Amniotic epithelial cell (primary cell): ENCODE results near the gene PTGER1.
A peak's percentile ranks its signal among the peaks of the same experiment; 100 is the strongest.
"Not testable (repeated sequence)": the region's sequence is repeated elsewhere in the genome, so short reads cannot be mapped to it uniquely, and the experiment has no call there.

ENCODE experiments used
- DNase-seq: peaks from one replicate; pipeline ENCODE4 v3.0.0-alpha.2; 2010; ENCODE audit warnings: low read depth

Gene PTGER1

DNA sequence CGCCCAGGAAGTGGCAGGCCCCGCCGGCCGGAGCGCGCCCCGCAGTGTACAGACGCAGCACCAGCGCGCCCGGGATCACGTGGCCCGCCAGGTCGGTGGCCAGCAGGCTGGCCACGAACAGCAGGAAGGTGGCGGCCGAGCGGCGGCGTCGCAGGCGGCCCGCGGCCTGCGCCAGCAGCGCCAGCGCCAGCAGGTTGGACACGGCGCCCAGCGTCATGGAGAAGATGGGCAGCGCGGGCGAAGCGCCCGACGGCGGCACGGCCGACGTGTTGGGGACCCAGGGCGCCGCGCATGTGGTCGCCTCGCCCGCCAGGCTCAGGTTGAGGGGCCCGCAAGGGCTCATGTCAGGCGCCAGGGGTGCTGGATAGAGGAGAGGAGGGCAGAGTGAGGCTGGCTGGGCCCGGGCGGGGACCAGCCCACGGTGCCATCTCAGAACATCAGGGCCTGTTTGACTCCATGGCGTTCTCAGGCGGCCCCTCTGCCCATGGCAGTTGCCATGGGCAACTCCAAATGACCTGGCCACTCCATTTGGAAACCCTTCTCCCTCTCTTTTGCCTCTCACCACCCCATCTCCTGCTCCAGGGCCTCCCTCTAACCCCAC, 1.1 kb downstream of the PTGER1 start:
- DNase-seq: no peak

DNA sequence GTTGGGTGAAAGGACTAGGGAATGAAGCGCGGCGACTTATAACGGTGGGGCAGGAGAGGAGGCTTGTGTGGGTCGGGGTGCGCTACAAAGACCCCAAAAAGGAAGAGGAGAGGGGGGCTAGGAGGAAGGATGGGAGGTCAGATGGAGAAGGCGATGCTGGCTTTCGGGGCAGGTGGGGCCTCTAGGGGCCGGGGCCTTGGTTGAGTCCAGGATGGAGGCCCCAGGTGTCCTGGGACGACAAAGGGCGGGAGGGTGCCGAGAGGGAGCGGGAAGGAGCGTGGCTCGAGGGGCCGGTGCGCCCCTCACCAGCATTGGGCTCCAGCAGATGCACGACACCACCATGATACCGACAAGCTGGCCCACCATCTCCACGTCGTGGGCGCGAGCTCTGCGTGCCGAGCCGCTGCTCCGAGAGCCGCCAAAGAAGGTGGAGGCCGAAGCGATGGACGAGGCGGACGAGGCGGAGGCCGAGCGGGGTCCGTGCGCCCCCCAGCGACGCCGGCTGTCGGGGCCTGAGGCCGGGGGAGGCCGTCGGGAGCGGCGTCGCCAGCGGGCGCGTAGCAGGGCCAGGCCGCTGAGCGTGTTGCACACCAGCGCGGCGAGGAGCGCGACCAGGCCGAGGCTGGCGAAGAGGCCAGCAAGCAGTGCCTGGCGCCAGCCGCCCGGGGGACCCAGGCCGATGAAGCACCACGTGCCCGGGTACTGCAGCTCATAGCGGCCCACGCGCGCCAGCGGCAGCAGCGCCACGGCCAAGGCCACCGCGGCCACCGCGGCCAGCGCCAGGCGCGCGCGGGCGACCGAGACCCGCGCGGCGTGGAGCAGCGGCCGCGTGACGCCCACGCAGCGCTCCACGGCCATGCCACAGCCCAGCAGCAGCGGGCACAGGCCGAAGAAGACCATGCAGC, 1.8 kb downstream of the PTGER1 start:
- DNase-seq: no peak

- DNase-seq: no peak
Measured at GRCh38 chr19:14472202-14472938, 2.8 kb downstream of the PTGER1 start.

GRCh38 chr19:14471436-14472187, 3.5 kb downstream of the PTGER1 start:
- DNase-seq: no peak

DNA sequence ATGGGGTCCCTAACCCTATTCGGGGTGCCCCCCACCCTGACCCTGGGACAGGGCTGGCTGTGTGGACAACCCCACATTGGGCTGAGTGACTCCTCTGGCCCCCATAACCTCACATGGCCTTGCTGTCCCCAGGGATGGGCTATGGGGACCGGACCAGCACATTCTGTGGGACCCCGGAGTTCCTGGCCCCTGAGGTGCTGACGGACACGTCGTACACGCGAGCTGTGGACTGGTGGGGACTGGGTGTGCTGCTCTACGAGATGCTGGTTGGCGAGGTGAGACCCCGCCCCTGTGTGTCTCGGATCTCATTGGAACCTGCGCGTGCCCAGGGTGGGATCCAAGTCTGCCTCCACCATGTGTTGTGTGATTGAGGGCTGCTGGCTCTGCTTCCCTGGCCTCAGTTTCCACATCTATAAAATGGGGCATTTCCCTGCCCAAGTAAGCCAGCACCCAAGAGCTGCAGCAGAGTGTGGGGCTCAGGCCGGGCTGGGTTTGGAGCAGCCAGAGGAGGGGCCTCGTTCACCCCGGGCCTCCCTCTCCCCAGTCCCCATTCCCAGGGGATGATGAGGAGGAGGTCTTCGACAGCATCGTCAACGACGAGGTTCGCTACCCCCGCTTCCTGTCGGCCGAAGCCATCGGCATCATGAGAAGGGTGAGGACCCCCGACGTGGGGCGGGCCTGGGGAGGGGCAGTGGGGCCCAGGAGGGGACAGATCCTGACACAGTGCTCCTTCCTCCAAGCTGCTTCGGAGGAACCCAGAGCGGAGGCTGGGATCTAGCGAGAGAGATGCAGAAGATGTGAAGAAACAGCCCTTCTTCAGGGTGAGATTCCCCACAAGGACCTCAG, 4.9 kb downstream of the PTGER1 start:
- no peak for DNase-seq

GRCh38 chr19:14467816-14468215, 7.3 kb downstream of the PTGER1 start:
- DNase-seq: no peak

DNA sequence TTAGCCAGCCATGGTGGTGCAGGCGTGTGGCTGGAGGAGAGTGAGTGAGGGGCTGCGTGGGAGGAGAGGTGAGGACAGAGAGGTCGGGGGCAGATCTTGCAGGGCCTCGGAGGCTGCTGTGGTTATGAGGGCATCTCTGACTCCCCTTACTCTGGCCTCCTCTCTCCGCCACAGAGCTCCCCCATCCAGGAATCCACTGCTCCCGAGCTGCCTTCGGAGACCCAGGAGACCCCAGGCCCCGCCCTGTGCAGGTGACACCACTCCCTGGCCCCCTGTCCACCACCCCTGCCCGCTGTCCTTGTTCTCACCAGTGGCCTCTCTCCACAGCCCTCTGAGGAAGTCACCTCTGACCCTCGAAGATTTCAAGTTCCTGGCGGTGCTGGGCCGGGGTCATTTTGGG, 7.8 kb downstream of the PTGER1 start:
- DNase-seq: no peak

DNA sequence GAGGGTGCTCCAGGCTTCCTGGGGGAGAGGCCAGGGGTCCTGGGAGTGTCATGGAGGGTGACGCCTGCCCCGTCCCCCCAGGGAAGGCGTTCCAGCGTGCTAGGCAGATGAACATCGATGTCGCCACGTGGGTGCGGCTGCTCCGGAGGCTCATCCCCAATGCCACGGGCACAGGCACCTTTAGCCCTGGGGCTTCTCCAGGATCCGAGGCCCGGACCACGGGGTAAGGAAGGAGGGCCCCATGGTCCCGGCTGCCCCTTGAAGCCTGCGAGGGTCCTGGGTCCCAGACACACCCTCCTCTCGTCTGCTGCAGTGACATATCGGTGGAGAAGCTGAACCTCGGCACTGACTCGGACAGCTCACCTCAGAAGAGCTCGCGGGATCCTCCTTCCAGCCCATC, 11.4 kb downstream of the PTGER1 start:
- no peak for DNase-seq

DNA sequence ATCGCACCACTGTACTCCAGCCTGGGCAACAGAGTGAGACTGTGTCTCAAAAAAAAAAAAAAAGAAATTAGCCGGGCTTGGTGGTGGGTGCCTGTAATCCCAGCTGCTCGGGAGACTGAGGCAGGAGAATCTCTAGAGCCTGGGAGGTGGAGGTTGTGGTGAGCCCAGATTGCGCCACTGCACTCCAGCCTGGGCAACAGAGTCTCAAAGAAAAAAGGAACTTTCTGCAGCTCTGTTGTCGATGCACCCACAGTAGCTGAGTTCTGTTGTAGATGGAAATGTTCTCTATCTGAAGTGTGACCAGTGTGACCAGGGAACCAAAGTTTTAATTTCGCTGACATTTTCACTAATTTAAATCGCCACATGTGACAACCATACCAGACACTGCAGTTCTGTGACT, 12.8 kb downstream of the PTGER1 start:
- DNase-seq: not testable (repeated sequence)

- DNase-seq: no peak
Measured at GRCh38 chr19:14460935-14461334, 14.2 kb downstream of the PTGER1 start.

- DNase-seq: no peak
Measured at GRCh38 chr19:14459703-14460102, 15.5 kb downstream of the PTGER1 start.

DNA sequence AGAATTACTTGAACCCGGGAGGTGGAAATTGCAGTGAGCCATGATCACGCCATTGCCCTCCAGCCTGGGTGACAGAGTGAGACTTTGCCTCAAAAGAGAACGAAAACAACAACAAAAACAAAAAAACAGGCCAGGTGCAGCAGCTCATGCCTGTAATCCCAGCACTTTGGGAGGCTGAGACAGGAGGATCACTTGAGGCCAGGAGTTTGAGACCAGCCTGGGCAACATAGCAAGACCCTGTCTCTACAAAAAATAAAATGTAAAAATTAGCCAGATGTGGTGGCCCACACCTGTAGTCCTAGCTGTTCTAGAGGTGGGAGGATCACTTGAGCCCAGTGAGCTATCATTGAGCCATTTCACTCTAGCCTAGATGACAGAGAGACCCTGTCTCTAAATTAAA, 22.9 kb downstream of the PTGER1 start:
- DNase-seq: not testable (repeated sequence)

DNA sequence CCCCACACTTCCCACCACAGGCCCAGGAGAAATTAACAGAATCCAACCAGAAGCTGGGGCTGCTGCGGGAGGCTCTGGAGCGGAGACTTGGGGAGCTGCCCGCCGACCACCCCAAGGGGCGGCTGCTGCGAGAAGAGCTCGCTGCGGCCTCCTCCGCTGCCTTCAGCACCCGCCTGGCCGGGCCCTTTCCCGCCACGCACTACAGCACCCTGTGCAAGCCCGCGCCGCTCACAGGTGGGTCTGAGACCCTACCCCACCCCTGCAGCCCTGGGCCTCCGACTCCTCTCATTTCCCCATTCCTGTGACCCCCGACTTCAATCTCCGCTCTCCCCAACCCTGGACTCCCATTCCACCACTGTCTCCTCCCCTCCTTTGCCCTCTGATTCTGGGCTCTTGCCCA, 24.3 kb downstream of the PTGER1 start:
- DNase-seq: no peak

DNA sequence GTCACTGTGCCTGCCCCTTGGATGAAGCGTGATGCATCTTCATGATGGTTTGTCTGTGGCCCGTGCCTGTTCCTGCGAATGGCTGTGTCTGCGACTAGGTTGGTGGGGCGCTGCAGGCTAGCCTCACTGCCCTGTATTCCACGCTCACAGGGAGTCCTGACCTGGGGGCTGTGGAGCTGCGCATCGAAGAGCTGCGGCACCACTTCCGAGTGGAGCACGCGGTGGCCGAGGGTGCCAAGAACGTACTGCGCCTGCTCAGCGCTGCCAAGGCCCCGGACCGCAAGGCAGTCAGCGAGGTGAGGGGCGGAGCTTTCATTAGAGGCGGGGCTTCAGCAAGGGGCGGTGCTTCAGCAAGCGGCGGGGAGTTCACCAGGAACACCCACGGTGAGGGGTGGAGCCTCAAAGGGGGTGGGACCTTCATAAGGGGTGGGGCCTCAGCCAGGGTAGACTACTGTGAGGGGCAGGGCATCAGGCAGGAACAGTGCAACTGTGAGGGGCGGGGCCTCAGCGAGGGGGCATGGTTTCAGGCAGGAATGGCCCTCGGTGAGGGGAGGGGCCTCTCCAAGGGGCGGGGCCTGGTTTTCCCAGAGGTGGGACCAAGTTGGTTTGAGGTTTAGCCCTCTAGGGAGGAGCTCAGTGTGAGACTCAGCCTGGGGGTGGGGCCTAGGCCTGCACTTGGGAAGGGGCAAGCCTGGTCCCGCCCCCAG, 24.8 kb downstream of the PTGER1 start:
- DNase-seq: peak; percentile 37

DNA sequence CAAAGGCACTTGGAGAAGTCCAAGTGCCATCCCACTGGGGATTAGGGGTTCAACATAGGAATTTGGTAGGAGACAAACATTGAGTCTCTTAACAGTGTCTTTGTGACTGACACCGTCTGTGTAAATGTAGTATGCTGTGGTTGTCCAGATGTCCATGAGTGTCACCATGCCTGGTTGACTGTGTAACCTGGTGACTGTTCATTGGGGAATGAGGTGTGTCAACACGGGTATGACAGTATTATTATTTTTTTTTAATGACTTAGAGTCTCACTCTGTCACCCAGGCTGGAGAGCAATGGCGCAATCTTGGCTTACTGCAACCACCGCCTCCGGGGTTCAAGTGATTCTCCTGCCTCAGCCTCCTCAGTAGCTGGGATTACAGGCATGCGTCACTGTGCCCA, 25.8 kb downstream of the PTGER1 start:
- DNase-seq: no peak

GRCh38 chr19:14446336-14447036, 28.7 kb downstream of the PTGER1 start:
- no peak for DNase-seq

DNA sequence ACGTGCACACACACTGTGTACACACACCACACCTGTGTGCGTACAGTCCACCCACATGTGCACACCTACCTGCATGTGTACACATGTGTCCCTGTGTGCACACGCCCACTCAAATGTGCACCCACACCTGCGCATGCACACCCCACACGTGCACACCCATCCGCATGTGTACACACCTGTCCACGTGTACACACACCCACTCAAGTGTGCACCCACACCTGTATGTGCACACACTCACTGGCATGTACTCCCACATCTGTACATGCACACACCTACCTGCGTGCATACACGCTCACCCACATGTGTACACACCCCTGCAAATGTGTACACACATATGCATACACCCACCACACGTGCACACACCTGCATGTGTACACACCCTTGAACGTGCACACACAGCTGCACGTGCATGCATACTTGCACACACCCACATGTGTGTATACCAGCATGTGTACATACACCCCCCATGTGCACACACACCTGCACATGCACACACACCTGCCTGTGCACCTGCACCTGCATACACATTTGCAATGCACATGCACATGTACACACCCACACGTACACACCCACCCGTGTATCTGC, 31.4 kb downstream of the PTGER1 start:
- DNase-seq: no peak

GRCh38 chr19:14442891-14443631, 32.1 kb downstream of the PTGER1 start:
- no peak for DNase-seq
